Measurements from ENCODE around the gene CTLA4.

Gene CTLA4

GRCh38 chr2:203909974-203910373, 42.4 kb downstream of the CTLA4 start:
- Histone ChIP-seq H3K27ac (ENCODE audit: low read length) (no peak overlapping the region), H3K4me3 (ENCODE audit: low read depth in 1 of 2, low read length in 2 of 2) (peak overlapping the region; percentile 40 to 42)

GRCh38 chr2:203913947-203914346, 46.4 kb downstream of the CTLA4 start:
- Histone ChIP-seq H3K27me3 (ENCODE audit: low read depth, low read length) (no peaks in the 10 kb centered on the region), H3K9me3 (ENCODE audit: control insufficient read depth in 1 of 2, low read length in 2 of 2) (no peaks in the 10 kb centered on the region), H3K27ac (ENCODE audit: low read length) (no peak overlapping the region), H3K36me3 (ENCODE audit: control insufficient read depth in 1 of 2, insufficient read depth in 2 of 2, low read length in 2 of 2) (no peaks in the 10 kb centered on the region), H3K4me1 (ENCODE audit: control insufficient read depth in 1 of 2, insufficient read depth in 2 of 2, low read length in 2 of 2) (peaks cover 0 to 12% of the 10 kb centered on the region in 2 donors), H3K4me3 (ENCODE audit: low read depth in 1 of 2, low read length in 2 of 2) (no peak overlapping the region)

More at GRCh38 chr2:203909974-203910373, 42.4 kb downstream of the CTLA4 start:
- Histone ChIP-seq H3K27me3 (ENCODE audit: low read depth, low read length) (no peaks in the 10 kb centered on the region), H3K36me3 (ENCODE audit: control insufficient read depth in 1 of 2, insufficient read depth in 2 of 2, low read length in 2 of 2) (no peaks in the 10 kb centered on the region), H3K9me3 (ENCODE audit: control insufficient read depth in 1 of 2, low read length in 2 of 2) (no peaks in the 10 kb centered on the region), H3K4me1 (ENCODE audit: control insufficient read depth in 1 of 2, insufficient read depth in 2 of 2, low read length in 2 of 2) (peaks cover 0 to 15% of the 10 kb centered on the region in 2 donors)

GRCh38 chr2:203914546-203915182, 47.1 kb downstream of the CTLA4 start:
- H3K36me3 ChIP-seq (ENCODE audit: control insufficient read depth in 1 of 2, insufficient read depth in 2 of 2, low read length in 2 of 2): no peaks in the 10 kb centered on the region
- H3K27me3 ChIP-seq (ENCODE audit: low read depth, low read length): no peaks in the 10 kb centered on the region
- H3K27ac ChIP-seq (ENCODE audit: low read length): no peak overlapping the region
- no peak overlapping the region for H3K4me3 ChIP-seq (ENCODE audit: low read depth in 1 of 2, low read length in 2 of 2)
- H3K4me1 ChIP-seq (ENCODE audit: control insufficient read depth in 1 of 2, insufficient read depth in 2 of 2, low read length in 2 of 2): peaks cover 0 to 5% of the 10 kb centered on the region in 2 donors
- no peaks in the 10 kb centered on the region for H3K9me3 ChIP-seq (ENCODE audit: control insufficient read depth in 1 of 2, low read length in 2 of 2)

DNA sequence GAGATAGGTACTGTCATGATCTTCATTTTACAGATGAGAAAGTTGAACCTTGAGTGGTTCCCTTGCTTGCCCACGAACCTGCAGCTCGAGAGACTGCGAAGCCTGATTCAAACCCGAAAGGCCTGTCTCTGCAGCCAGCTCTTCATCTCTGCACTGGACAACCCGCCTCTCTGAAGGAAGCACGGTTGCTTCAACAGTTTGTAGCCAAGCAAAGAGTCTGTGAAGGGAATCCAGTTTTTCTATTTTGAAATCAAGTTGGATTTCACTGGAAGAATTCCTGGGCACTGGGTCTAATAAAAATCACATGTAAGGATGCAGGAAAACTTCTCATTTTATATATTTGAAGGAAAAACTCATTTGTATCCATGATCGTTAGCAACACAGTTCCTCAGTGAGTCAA, 47.7 kb downstream of the CTLA4 start:
- no peaks in the 10 kb centered on the region for H3K27me3 ChIP-seq (ENCODE audit: low read depth, low read length)
- no peak overlapping the region for H3K4me3 ChIP-seq (ENCODE audit: low read depth in 1 of 2, low read length in 2 of 2)
- no peaks in the 10 kb centered on the region for H3K36me3 ChIP-seq (ENCODE audit: control insufficient read depth in 1 of 2, insufficient read depth in 2 of 2, low read length in 2 of 2)
- H3K9me3 ChIP-seq (ENCODE audit: control insufficient read depth in 1 of 2, low read length in 2 of 2): no peaks in the 10 kb centered on the region
- H3K27ac ChIP-seq (ENCODE audit: low read length): no peak overlapping the region
- H3K4me1 ChIP-seq (ENCODE audit: control insufficient read depth in 1 of 2, insufficient read depth in 2 of 2, low read length in 2 of 2): peaks cover 0 to 5% of the 10 kb centered on the region in 2 donors

DNA sequence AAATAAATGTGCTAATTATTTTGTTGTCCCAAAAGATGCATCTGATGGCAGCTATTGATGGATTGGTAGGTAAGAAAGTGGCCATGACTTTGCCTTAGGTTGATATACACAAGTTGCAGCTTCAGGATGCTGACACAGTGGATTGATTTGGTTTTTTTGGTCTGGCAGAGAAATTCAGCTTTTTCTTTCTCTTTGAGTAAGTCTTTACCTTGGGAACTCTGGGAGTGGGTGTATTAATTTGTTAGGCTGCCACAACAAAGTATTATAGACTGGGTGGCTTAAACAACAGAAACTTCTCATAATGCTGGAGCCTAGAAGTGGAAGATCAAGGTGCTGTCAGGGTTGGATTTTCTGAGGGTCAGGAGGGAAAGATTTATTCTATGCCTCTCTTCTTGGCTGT, 49.2 kb downstream of the CTLA4 start:
- no peaks in the 10 kb centered on the region for H3K9me3 ChIP-seq (ENCODE audit: control insufficient read depth in 1 of 2, low read length in 2 of 2)

DNA sequence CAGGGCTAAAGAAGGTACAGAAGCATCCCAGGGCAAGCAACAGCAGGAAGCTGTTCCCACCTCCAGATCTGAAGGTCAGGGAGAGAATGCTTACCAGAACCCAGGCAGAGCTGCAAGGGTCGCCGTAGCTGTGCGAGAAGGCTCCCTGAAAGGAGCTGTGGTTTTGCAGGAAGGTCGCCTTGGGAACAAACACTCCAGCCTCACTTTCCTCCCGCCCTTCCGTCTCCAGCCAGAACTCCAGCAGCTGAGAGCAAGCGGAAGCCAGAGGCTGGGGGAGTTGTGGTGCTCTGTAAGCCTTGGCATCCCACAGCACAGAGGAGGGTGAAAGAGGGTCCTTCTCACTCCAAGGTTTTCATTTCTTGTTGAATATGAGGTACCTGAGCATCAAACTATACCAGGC, 50.7 kb downstream of the CTLA4 start:
- no peaks in the 10 kb centered on the region for H3K27me3 ChIP-seq (ENCODE audit: low read depth, low read length)
- H3K36me3 ChIP-seq (ENCODE audit: control insufficient read depth in 1 of 2, insufficient read depth in 2 of 2, low read length in 2 of 2): no peaks in the 10 kb centered on the region
- H3K4me1 ChIP-seq (ENCODE audit: control insufficient read depth in 1 of 2, insufficient read depth in 2 of 2, low read length in 2 of 2): peaks cover 0 to 5% of the 10 kb centered on the region in 2 donors
- H3K27ac ChIP-seq (ENCODE audit: low read length): no peak overlapping the region
- H3K4me3 ChIP-seq (ENCODE audit: low read depth in 1 of 2, low read length in 2 of 2): no peak overlapping the region
- H3K9me3 ChIP-seq (ENCODE audit: control insufficient read depth in 1 of 2, low read length in 2 of 2): no peaks in the 10 kb centered on the region

More for the DNA sequence above, 49.2 kb downstream of the CTLA4 start:
- Histone ChIP-seq H3K36me3 (ENCODE audit: control insufficient read depth in 1 of 2, insufficient read depth in 2 of 2, low read length in 2 of 2) (no peaks in the 10 kb centered on the region), H3K4me3 (ENCODE audit: low read depth in 1 of 2, low read length in 2 of 2) (no peak overlapping the region), H3K27me3 (ENCODE audit: low read depth, low read length) (no peaks in the 10 kb centered on the region), H3K27ac (ENCODE audit: low read length) (no peak overlapping the region), H3K4me1 (ENCODE audit: control insufficient read depth in 1 of 2, insufficient read depth in 2 of 2, low read length in 2 of 2) (peaks cover 0 to 5% of the 10 kb centered on the region in 2 donors)

GRCh38 chr2:203918839-203919238, 51.3 kb downstream of the CTLA4 start:
- no peak overlapping the region for H3K27ac ChIP-seq (ENCODE audit: low read length)
- no peaks in the 10 kb centered on the region for H3K27me3 ChIP-seq (ENCODE audit: low read depth, low read length)
- no peak overlapping the region for H3K4me3 ChIP-seq (ENCODE audit: low read depth in 1 of 2, low read length in 2 of 2)
- H3K36me3 ChIP-seq (ENCODE audit: control insufficient read depth in 1 of 2, insufficient read depth in 2 of 2, low read length in 2 of 2): no peaks in the 10 kb centered on the region
- H3K4me1 ChIP-seq (ENCODE audit: control insufficient read depth in 1 of 2, insufficient read depth in 2 of 2, low read length in 2 of 2): peaks cover 0 to 5% of the 10 kb centered on the region in 2 donors
- no peaks in the 10 kb centered on the region for H3K9me3 ChIP-seq (ENCODE audit: control insufficient read depth in 1 of 2, low read length in 2 of 2)
